Glutamatergic neuron (in vitro differentiated cells): ENCODE data around the gene ARTN. TPM values are rescaled to one million over a fixed set of nuclear protein-coding genes. Genes with fewer than 3 reads are reported as not detected.

ENCODE experiments used
- DNase-seq: peaks from one replicate; pipeline ENCODE4 v3.0.0; 2022
- H3K27ac Mint-ChIP-seq: one replicate; pipeline ENCODE4 v1.8.0; 2020; ENCODE audit warnings: mild to moderate bottlenecking, mixed read lengths, inconsistent platforms; ENCODE audit not compliant: unreplicated experiment
- H3K27me3 Mint-ChIP-seq: one replicate; pipeline ENCODE4 v1.8.0; 2020; ENCODE audit warnings: mild to moderate bottlenecking, moderate library complexity, mixed read lengths, inconsistent platforms; ENCODE audit not compliant: unreplicated experiment
- H3K36me3 Mint-ChIP-seq: one replicate; pipeline ENCODE4 v1.8.0; 2020; ENCODE audit warnings: mild to moderate bottlenecking, mixed read lengths, inconsistent platforms; ENCODE audit not compliant: unreplicated experiment
- H3K4me1 Mint-ChIP-seq: one replicate; pipeline ENCODE4 v1.8.0; 2020; ENCODE audit warnings: mild to moderate bottlenecking, low read depth, mixed read lengths, inconsistent platforms; ENCODE audit not compliant: unreplicated experiment
- H3K4me3 Mint-ChIP-seq: one replicate; pipeline ENCODE4 v1.8.0; 2020; ENCODE audit warnings: mild to moderate bottlenecking, mixed read lengths, inconsistent platforms; ENCODE audit not compliant: unreplicated experiment
- H3K9me3 Mint-ChIP-seq: one replicate; pipeline ENCODE4 v1.8.0; 2020; ENCODE audit warnings: mild to moderate bottlenecking, moderate library complexity, mixed read lengths, inconsistent platforms; ENCODE audit not compliant: unreplicated experiment
- total RNA-seq: library from RNA; stranded (reverse); fragmentation: NEBNext Ultra II Directional; extraction: Animal tissue kit (Norgen Biotek cat#: 25700); gene quantifications from one replicate; pipeline ENCODE4 v1.2.1, GENCODE V29; 2021; ENCODE audit not compliant: unreplicated experiment
- TF ChIP-seq, protein P1 (sequence below): fragments of 200-600 bp; sonication (generic); IDR thresholded peaks from one replicate; pipeline ENCODE4 v1.5.0; 2021; ENCODE audit not compliant: partially characterized antibody, unreplicated experiment

Gene ARTN
- total RNA-seq, 1 donor from 2014 or later, result not detected

DNA sequence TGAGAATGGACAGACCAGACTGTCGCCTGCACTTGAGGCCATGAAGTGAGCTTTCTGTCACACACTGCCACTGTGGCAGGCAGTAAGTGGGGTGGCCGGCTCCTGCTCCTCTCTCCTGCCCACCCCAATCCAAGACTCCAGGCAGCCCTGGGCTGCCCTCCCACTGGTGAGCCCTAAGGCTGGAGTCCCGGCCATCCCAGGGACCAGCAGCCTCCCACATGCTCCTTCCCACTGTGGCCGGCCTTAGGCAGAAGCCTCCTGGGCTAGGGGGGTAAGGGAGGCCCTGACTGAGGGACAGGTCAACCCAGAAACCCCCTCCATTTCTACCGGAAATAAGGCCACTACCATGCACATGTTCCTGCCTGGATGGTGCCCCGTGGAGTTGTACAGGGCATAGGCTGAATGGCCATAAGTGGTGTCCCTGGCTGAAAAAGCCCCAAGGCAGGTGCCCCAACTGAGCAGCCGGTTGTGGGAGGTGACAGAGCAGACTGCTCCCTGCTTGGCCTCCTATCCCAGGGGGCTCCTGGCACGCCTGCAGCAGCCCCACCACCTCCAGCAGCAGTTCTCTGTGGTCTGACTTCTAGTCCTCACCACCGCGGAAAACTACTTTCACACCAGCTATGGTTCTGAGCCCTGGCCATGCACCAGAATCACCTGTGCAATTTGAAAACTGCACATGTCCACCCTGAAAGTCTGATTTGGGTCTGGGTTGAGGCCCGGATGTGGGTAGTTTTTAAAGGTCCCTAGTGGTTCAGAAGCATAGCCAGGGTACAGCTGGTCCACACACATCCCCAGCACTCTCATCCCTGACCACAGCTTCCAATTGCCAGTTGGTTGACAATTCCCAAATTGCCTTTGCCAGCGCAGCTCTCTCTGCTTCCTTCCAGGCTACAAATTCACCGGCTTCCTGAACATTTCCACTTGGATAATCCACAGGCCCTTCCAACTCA is 1.6 kb upstream of the ARTN start:
- H3K4me3 Mint-ChIP-seq, result no peak overlapping the region
- no peak for DNase-seq
- TF ChIP-seq, protein P1, sequence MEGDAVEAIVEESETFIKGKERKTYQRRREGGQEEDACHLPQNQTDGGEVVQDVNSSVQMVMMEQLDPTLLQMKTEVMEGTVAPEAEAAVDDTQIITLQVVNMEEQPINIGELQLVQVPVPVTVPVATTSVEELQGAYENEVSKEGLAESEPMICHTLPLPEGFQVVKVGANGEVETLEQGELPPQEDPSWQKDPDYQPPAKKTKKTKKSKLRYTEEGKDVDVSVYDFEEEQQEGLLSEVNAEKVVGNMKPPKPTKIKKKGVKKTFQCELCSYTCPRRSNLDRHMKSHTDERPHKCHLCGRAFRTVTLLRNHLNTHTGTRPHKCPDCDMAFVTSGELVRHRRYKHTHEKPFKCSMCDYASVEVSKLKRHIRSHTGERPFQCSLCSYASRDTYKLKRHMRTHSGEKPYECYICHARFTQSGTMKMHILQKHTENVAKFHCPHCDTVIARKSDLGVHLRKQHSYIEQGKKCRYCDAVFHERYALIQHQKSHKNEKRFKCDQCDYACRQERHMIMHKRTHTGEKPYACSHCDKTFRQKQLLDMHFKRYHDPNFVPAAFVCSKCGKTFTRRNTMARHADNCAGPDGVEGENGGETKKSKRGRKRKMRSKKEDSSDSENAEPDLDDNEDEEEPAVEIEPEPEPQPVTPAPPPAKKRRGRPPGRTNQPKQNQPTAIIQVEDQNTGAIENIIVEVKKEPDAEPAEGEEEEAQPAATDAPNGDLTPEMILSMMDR, result no peak
- H3K4me1 Mint-ChIP-seq, result peaks cover 12% of the 10 kb centered on the region
- H3K9me3 Mint-ChIP-seq, result peaks cover 5% of the 10 kb centered on the region
- H3K27me3 Mint-ChIP-seq, result peaks cover 11% of the 10 kb centered on the region
- peaks cover 7% of the 10 kb centered on the region for H3K36me3 Mint-ChIP-seq
- no peak overlapping the region for H3K27ac Mint-ChIP-seq

DNA sequence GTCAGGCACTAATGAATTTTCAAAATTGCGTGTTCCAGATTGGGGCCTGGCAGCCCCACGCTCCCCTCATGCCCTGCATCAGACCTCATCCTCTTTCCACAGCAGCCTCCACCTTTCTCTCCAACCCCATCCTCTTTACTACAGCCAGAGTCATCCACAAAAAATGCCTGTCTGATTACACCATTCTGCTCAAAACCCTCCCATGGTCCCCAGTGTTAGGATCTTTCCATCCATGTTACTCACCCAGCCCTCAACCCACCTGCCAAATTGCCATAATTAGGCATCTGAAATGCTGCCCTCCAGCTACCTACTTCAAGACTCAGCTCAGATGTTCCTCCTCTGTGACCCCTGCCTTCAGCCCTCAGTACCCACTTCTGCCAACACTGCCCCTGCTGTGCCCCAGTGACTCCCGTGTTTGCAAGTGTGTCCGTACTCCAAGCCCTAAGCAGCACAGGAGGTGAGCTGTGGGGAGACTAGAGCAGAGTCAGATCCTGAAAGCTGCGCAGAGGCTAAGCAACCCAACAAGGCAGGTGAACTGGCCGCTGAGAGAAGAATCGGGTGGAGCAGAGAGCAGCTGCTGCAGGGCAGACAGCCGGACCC is 715 bp upstream of the ARTN start:
- Mint-ChIP-seq H3K27ac (peak overlapping the region; percentile 20), H3K27me3 (peaks cover 13% of the 10 kb centered on the region), H3K4me1 (peaks cover 12% of the 10 kb centered on the region), H3K9me3 (peaks cover 5% of the 10 kb centered on the region), H3K36me3 (peaks cover 7% of the 10 kb centered on the region), H3K4me3 (peak overlapping the region; percentile 60)
- DNase-seq, result no peak
- TF ChIP-seq, protein P1, result no peak

DNA sequence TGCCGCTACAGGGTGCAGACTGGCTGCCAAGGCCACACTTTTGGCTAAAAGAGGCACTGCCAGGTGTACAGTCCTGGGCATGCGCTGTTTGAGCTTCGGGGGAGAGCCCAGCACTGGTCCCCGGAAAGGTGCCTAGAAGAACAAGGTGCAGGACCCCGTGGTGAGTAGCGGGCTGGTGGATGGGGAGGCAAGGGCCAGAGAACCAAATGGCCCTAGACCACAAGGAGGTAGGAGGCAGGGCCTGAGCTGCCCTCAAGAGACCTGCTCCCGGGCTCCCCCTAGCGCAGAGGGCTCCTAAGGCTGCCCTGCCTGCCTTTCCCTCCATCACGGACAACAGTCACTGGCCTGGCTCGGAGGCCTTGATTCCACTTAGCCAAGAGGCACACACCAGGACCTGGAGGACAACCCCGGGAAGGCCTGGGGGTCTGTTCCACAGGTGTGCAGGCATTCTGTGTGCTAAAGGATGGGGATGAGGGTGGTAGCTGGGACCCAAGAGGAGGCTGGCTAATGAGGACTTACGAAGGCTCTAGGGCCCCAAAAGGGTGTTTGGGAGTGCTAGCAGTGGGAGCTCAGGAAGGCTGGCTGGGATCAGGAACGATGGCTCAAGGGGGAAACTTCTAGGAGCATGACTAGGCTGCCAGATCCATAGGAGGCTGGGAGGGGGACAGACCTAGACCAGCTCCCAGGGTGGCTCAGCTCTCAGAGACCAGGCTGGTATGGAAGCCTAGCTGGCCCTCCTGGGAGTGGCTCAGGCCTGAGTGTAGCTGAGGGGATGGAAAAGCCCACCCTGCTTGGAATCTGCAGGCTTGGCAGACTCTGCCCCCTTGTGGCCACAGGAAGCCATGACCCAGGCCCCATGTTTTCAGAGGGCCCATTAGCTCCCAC is 742 bp downstream of the ARTN start:
- Mint-ChIP-seq H3K9me3 (peaks cover 8% of the 10 kb centered on the region), H3K27ac (no peak overlapping the region), H3K4me1 (peaks cover 19% of the 10 kb centered on the region), H3K27me3 (peaks cover 17% of the 10 kb centered on the region), H3K4me3 (peak overlapping the region; percentile 20), H3K36me3 (peaks cover 7% of the 10 kb centered on the region)
- peak; percentile 83 for DNase-seq
- TF ChIP-seq, protein P1, result peak; percentile 93

DNA sequence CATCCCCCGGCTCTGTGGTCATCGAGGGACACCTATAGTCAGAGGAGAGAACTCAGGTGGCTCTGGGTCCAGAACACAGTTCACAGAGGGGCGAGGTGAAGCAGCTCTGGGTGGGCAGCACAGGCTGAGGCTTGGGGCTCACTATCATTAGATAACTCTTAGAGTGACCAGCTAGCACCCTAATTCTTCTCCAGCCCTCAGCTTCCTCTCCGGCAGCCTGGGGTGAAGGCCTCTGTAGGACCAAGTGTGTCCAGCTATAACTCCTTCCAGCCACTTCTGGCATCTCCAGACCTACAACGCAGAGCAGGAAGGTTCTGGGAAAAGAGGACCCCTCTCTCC is 1.4 kb downstream of the ARTN start:
- peaks cover 19% of the 10 kb centered on the region for H3K4me1 Mint-ChIP-seq
- no peak overlapping the region for H3K4me3 Mint-ChIP-seq
- H3K36me3 Mint-ChIP-seq, result peaks cover 12% of the 10 kb centered on the region
- H3K27me3 Mint-ChIP-seq, result peaks cover 21% of the 10 kb centered on the region
- DNase-seq, result no peak
- TF ChIP-seq, protein P1, result peak; percentile 45
- H3K27ac Mint-ChIP-seq, result no peak overlapping the region
- peaks cover 8% of the 10 kb centered on the region for H3K9me3 Mint-ChIP-seq
